T-helper 2 cell treated with Interferon-gamma antibody and Interleukin-4, amounts not matched to agents 5 μg/mL and 100 μg/mL, for 36 hours (primary cell): Measurements from ENCODE around the gene FUBP1.

Experiments used
- DNase-seq: peaks from one replicate; pipeline ENCODE4 v3.0.0; 2021; ENCODE audit warnings: low spot score
- H3K27ac Mint-ChIP-seq: one replicate; pipeline ENCODE4 v1.8.0; 2021; ENCODE audit warnings: mild to moderate bottlenecking, mixed read lengths
- H3K27me3 Mint-ChIP-seq: one replicate; pipeline ENCODE4 v1.8.0; 2021; ENCODE audit warnings: low read depth, mixed read lengths
- H3K36me3 Mint-ChIP-seq: one replicate; pipeline ENCODE4 v1.8.0; 2021; ENCODE audit warnings: low read depth, mixed read lengths
- H3K4me1 Mint-ChIP-seq: one replicate; pipeline ENCODE4 v1.8.0; 2021; ENCODE audit warnings: low read depth, mixed read lengths
- H3K4me3 Mint-ChIP-seq: one replicate; pipeline ENCODE4 v1.8.0; 2022; ENCODE audit warnings: mild to moderate bottlenecking, moderate library complexity, mixed read lengths
- H3K9me3 Mint-ChIP-seq: one replicate; pipeline ENCODE4 v1.8.0; 2021; ENCODE audit warnings: mixed read lengths

The FUBP1 gene

GRCh38 chr1:77906624-77907023, 72.2 kb downstream of the FUBP1 start:
- Mint-ChIP-seq H3K27ac (no peak overlapping the region), H3K4me3 (no peak overlapping the region), H3K36me3 (no peaks in the 10 kb centered on the region), H3K4me1 (no peaks in the 10 kb centered on the region), H3K27me3 (peaks cover 21% of the 10 kb centered on the region), H3K9me3 (no peaks in the 10 kb centered on the region)
- DNase-seq: no peak

- Mint-ChIP-seq H3K27me3 (peaks cover 24% of the 10 kb centered on the region), H3K4me1 (no peaks in the 10 kb centered on the region), H3K36me3 (no peaks in the 10 kb centered on the region), H3K27ac (no peak overlapping the region), H3K9me3 (no peaks in the 10 kb centered on the region), H3K4me3 (no peak overlapping the region)
- no peak for DNase-seq
Measured at GRCh38 chr1:77906019-77906545, 72.8 kb downstream of the FUBP1 start.

GRCh38 chr1:77905603-77906002, 73.3 kb downstream of the FUBP1 start:
- H3K27ac Mint-ChIP-seq: no peak overlapping the region
- no peaks in the 10 kb centered on the region for H3K9me3 Mint-ChIP-seq
- H3K36me3 Mint-ChIP-seq: no peaks in the 10 kb centered on the region
- no peak overlapping the region for H3K4me3 Mint-ChIP-seq
- no peaks in the 10 kb centered on the region for H3K4me1 Mint-ChIP-seq
- no peak for DNase-seq
- peaks cover 26% of the 10 kb centered on the region for H3K27me3 Mint-ChIP-seq

- no peaks in the 10 kb centered on the region for H3K4me1 Mint-ChIP-seq
Measured at GRCh38 chr1:77900687-77901293, 78.1 kb downstream of the FUBP1 start.

GRCh38 chr1:77899647-77900320, 79.1 kb downstream of the FUBP1 start:
- Mint-ChIP-seq H3K4me1 (no peaks in the 10 kb centered on the region), H3K27me3 (peaks cover 18% of the 10 kb centered on the region), H3K9me3 (no peaks in the 10 kb centered on the region), H3K36me3 (no peaks in the 10 kb centered on the region), H3K4me3 (no peak overlapping the region), H3K27ac (no peak overlapping the region)
- no peak for DNase-seq

More at GRCh38 chr1:77900687-77901293, 78.1 kb downstream of the FUBP1 start:
- peaks cover 19% of the 10 kb centered on the region for H3K27me3 Mint-ChIP-seq
- no peak overlapping the region for H3K4me3 Mint-ChIP-seq
- no peak overlapping the region for H3K27ac Mint-ChIP-seq
- H3K36me3 Mint-ChIP-seq: no peaks in the 10 kb centered on the region
- no peaks in the 10 kb centered on the region for H3K9me3 Mint-ChIP-seq
- DNase-seq: no peak
